ENCODE data around the gene ZMYND19. TPM values are rescaled to one million over a fixed set of nuclear protein-coding genes. Genes with fewer than 3 reads are reported as not detected.

The ZMYND19 gene
- total and polyA plus RNA-seq, 2 of the 8 experiments (the other 6 are each of a cell fraction or from before 2014, with no cell fraction given), result 42.4 to 58.7 TPM

- CTCF ChIA-PET (ENCODE audit: partially characterized antibody), result interaction anchor here (0.7 to 2.1 kb wide), 3 partner anchors 17 to 86 kb away, joined by 3 to 7 read pairs (median 3); no protein-coding TSS in a partner anchor
- no peak overlapping the region for H3K4ac ChIP-seq (replicated peaks; ENCODE audit: insufficient read length, low read depth, low read length)
- no peak for TF ChIP-seq RNF2 (IDR thresholded peaks at IDR 0.05; ENCODE audit: borderline replicate concordance, low read depth, low read length, missing control alignments, poor library complexity, severe bottlenecking)
- TF ChIP-seq YY1 (IDR thresholded peaks at IDR 0.05; ENCODE audit: low read depth, low read length), result no peak
- TF ChIP-seq JUN (IDR thresholded peaks at IDR 0.05; ENCODE audit: low read depth, low read length), result no peak
- no peak for TF ChIP-seq TBP (IDR thresholded peaks at IDR 0.05; ENCODE audit: low read depth, low read length)
- no peak for TF ChIP-seq ATF2 (IDR thresholded peaks at IDR 0.05; ENCODE audit: low read length)
These were observed 8.6 kb upstream of the ZMYND19 start for GRCh38 chr9:137598943-137599342.

More at GRCh38 chr9:137598943-137599342, 8.6 kb upstream of the ZMYND19 start:
- 91% methylated on average over 8 of the region's 8 CpGs; no CpG with 5 or more reads in 1 of the 2 experiments for WGBS, 2 experiments (ENCODE audit: extremely low coverage in 1 of 2, insufficient coverage in 1 of 2, insufficient read length in 1 of 2, insufficient replicate concordance in 2 of 2, low coverage in 1 of 2, low lambda C conversion rate in 2 of 2, missing lambda C conversion rate in 1 of 2)
- H3K23ac ChIP-seq (ENCODE audit: insufficient read length), result no peak overlapping the region
- no peak overlapping the region for H3K4me3 ChIP-seq (ENCODE audit: extremely low read depth in 1 of 4, insufficient read depth in 2 of 4, low read depth in 3 of 4, low read length in 4 of 4)
- H3K27me3 ChIP-seq (replicated peaks in 1 of 4; ENCODE audit: control insufficient read depth in 3 of 4, extremely low read depth in 1 of 4, insufficient read depth in 3 of 4, low read length in 3 of 4), result peaks cover 0 to 2% (median under 1%) of the 10 kb centered on the region in 4 experiments; a peak in 2 of 7 replicates
- H2BK5ac ChIP-seq (ENCODE audit: low read depth, low read length), result no peak overlapping the region
- no peak overlapping the region for H4K8ac ChIP-seq (ENCODE audit: extremely low read depth, insufficient read depth, low read length)
- H3K9me3 ChIP-seq (ENCODE audit: insufficient read depth in 2 of 2, low read depth in 1 of 2, low read length in 1 of 2), result no peaks in the 10 kb centered on the region
- H3K14ac ChIP-seq (ENCODE audit: insufficient read length), result no peak overlapping the region
- no peak overlapping the region; the same call in 1 of the 2 replicates for H3K18ac ChIP-seq (ENCODE audit: extremely low read depth, low read length)
- H2AK5ac ChIP-seq (ENCODE audit: low read depth, low read length), result no peak overlapping the region
- H3K56ac ChIP-seq (replicated peaks; ENCODE audit: insufficient read length, low read depth, low read length), result no peak overlapping the region
- FAIRE-seq (no peak), DNase-seq (ENCODE audit: low read depth in 1 of 2, low spot score in 2 of 2) (no peak)
- no peaks in the 10 kb centered on the region for H3K79me2 ChIP-seq (ENCODE audit: control insufficient read depth in 1 of 2, insufficient read depth in 2 of 2, low read length in 2 of 2)
- peaks cover 3% of the 10 kb centered on the region; the same call in 1 of the 2 replicates for H3K79me1 ChIP-seq (ENCODE audit: low read depth, low read length)
- POLR2A ChIA-PET (ENCODE audit: partially characterized antibody), result interaction anchor here (0.8 to 1.6 kb wide), 2 partner anchors 8 to 10 kb away, joined by 3 to 4 read pairs; partner anchors contain the start of gene ZMYND19
- no peak overlapping the region for H3K4me2 ChIP-seq (ENCODE audit: insufficient read depth in 1 of 2, low read depth in 2 of 2, low read length in 2 of 2)
- H2AFZ ChIP-seq (ENCODE audit: low read length), result no peak overlapping the region
- H2BK120ac ChIP-seq (replicated peaks; ENCODE audit: low read depth, low read length), result no peak overlapping the region
- no peak overlapping the region for H2BK15ac ChIP-seq (ENCODE audit: low read length)
- peaks cover 0 to 6% (median under 1%) of the 10 kb centered on the region in 4 experiments; a peak in 1 of 7 replicates for H3K4me1 ChIP-seq (replicated peaks in 1 of 4; ENCODE audit: control insufficient read depth in 3 of 4, insufficient read depth in 4 of 4, low read length in 3 of 4)
- no peak overlapping the region for H3K9ac ChIP-seq (replicated peaks in 1 of 4; ENCODE audit: extremely low read depth in 1 of 4, low read depth in 3 of 4, low read length in 3 of 4)
- no peak overlapping the region for H2BK12ac ChIP-seq (ENCODE audit: low read depth, low read length)
- H4K5ac ChIP-seq (ENCODE audit: insufficient read length, low read depth, low read length), result no peak overlapping the region
- H4K20me1 ChIP-seq (replicated peaks in 1 of 2; ENCODE audit: control insufficient read depth in 1 of 2, insufficient read depth in 2 of 2, low read length in 2 of 2), result peaks cover 0 to 4% of the 10 kb centered on the region in 2 experiments
- no peaks in the 10 kb centered on the region for H3K36me3 ChIP-seq (ENCODE audit: control insufficient read depth in 2 of 4, insufficient read depth in 4 of 4, low read length in 3 of 4)
- H3K27ac ChIP-seq (ENCODE audit: low read depth, low read length), result no peak overlapping the region
- no peaks in the 10 kb centered on the region for H3K23me2 ChIP-seq (ENCODE audit: low read depth, low read length)
- H2BK20ac ChIP-seq (ENCODE audit: low read length), result no peak overlapping the region
- no peak overlapping the region for H4K91ac ChIP-seq (replicated peaks; ENCODE audit: insufficient read length, low read length)

Measured in H1 (cell line).